ENCODE results near the gene CALR3. TPM values are rescaled to one million over a fixed set of nuclear protein-coding genes. Genes with fewer than 3 reads are reported as not detected.

Gene CALR3
- total RNA-seq, 6 experiments from 2014 or later = not detected

GRCh38 chr19:16536130-16536529 is 40.2 kb upstream of the CALR3 start:
- Histone ChIP-seq H3K4me1 (peaks cover 0 to 16% (median 4%) of the 10 kb centered on the region in 4 donors), H3K27ac (no peak overlapping the region), H3K36me3 (peaks cover 0 to 56% (median 27%) of the 10 kb centered on the region in 4 donors), H3K27me3 (no peaks in the 10 kb centered on the region), H3K9me3 (no peaks in the 10 kb centered on the region), H3K4me3 (no peak overlapping the region)
- no peak for TF ChIP-seq CTCF (IDR thresholded peaks at IDR 0.05)
- TF ChIP-seq POLR2A (IDR thresholded peaks at IDR 0.05) = no peak
- intact Hi-C loops (cut with DNase I) = no loop called here
- WGBS (ENCODE audit: insufficient coverage, low coverage, low lambda C conversion rate, missing lambda C conversion rate) = 89% methylated on average over 3 of the region's 9 CpGs
- DNase-seq = no peak
- no peak for ATAC-seq

DNA sequence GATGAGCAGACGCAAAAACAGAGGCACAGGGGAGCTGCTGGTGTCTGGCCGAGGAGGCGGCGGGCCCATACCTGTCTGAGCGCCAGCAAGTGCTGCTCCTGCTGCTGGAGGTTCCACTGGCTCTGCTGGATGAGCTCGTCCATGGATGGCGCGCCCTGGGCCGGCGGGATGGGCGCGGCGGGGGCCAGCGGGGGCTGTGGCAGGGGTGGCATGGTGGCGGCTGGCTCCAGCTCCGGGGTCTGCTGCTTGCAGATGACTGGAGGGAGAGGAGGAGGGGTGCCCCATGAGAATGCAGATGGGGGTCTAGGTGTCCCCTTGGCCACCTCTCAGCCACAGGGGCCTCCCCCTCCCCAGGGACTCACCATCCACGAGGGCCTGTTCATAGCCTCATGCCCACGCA is 39.4 kb upstream of the CALR3 start:
- H3K27me3 ChIP-seq = no peaks in the 10 kb centered on the region
- peaks cover 0 to 8% (median 2%) of the 10 kb centered on the region in 4 donors for H3K4me1 ChIP-seq
- H3K27ac ChIP-seq = no peak overlapping the region
- H3K36me3 ChIP-seq = peaks cover 0 to 63% (median 33%) of the 10 kb centered on the region in 4 donors
- DNase-seq (no peak), ATAC-seq (no peak)
- WGBS (ENCODE audit: insufficient coverage, low coverage, low lambda C conversion rate, missing lambda C conversion rate) = 80% methylated on average over 1 of the region's 18 CpGs
- H3K9me3 ChIP-seq = no peaks in the 10 kb centered on the region
- no peak overlapping the region for H3K4me3 ChIP-seq
- TF ChIP-seq POLR2A (IDR thresholded peaks at IDR 0.05) (no peak), CTCF (IDR thresholded peaks at IDR 0.05) (no peak)
- intact Hi-C loops (cut with DNase I) = no loop called here

- 96% methylated on average over 11 of the region's 47 CpGs for WGBS (ENCODE audit: insufficient coverage, low coverage, low lambda C conversion rate, missing lambda C conversion rate)
- H3K36me3 ChIP-seq = peaks cover 0 to 82% (median 50%) of the 10 kb centered on the region in 4 donors
- TF ChIP-seq POLR2A (IDR thresholded peaks at IDR 0.05) (no peak), CTCF (IDR thresholded peaks at IDR 0.05) (no peak)
- intact Hi-C loops (cut with DNase I) = no loop called here
- DNase-seq = no peak
- no peak for ATAC-seq
- H3K27ac ChIP-seq = no peak overlapping the region
- no peaks in the 10 kb centered on the region for H3K27me3 ChIP-seq
- H3K4me3 ChIP-seq = no peak overlapping the region
- H3K9me3 ChIP-seq = no peaks in the 10 kb centered on the region
- H3K4me1 ChIP-seq = peaks cover 0 to 2% (median 0%) of the 10 kb centered on the region in 4 donors
These were observed 36.7 kb upstream of the CALR3 start for GRCh38 chr19:16532440-16533234.

GRCh38 chr19:16531380-16531669 is 35.4 kb upstream of the CALR3 start:
- DNase-seq (no peak), ATAC-seq (no peak)
- TF ChIP-seq POLR2A (IDR thresholded peaks at IDR 0.05) (no peak), CTCF (IDR thresholded peaks at IDR 0.05) (no peak)
- Histone ChIP-seq H3K4me3 (no peak overlapping the region), H3K36me3 (peaks cover 0 to 92% (median 56%) of the 10 kb centered on the region in 4 donors), H3K27me3 (no peaks in the 10 kb centered on the region), H3K27ac (no peak overlapping the region), H3K9me3 (no peaks in the 10 kb centered on the region), H3K4me1 (peaks cover 0 to 15% (median 5%) of the 10 kb centered on the region in 4 donors)
- intact Hi-C loops (cut with DNase I) = no loop called here
- 97% methylated on average over 6 of the region's 12 CpGs for WGBS (ENCODE audit: insufficient coverage, low coverage, low lambda C conversion rate, missing lambda C conversion rate)
